Dermis blood vessel endothelial cell (primary cell): Measurements from ENCODE around the gene TMEM120B. TPM values are rescaled to one million over a fixed set of nuclear protein-coding genes. Genes with fewer than 3 reads are reported as not detected.

ENCODE experiments used
- DNase-seq: peaks from one replicate; pipeline ENCODE4 v3.0.0; 2010
- total RNA-seq: library from RNA; depleted of rRNA; stranded (reverse); fragments of >200 nt; gene quantifications from 2 replicates; pipeline ENCODE4 v1.2.3, GENCODE V29; 2014

Gene TMEM120B
- total RNA-seq, 1 donor from 2014 or later, result 4.9 TPM

- DNase-seq, result no peak
These were observed 93.5 kb downstream of the TMEM120B start for GRCh38 chr12:121806009-121806545.

- no peak for DNase-seq
These were observed 94.2 kb downstream of the TMEM120B start for GRCh38 chr12:121806546-121807423.

- DNase-seq, result no peak
These were observed 95.2 kb downstream of the TMEM120B start for GRCh38 chr12:121807642-121808347.

- no peak for DNase-seq
These were observed 96.1 kb downstream of the TMEM120B start for GRCh38 chr12:121808623-121809022.

GRCh38 chr12:121809712-121810116, 97.2 kb downstream of the TMEM120B start:
- DNase-seq, result no peak

- DNase-seq, result no peak
These were observed 97.8 kb downstream of the TMEM120B start for GRCh38 chr12:121810234-121810817.

- no peak for DNase-seq
These were observed 98.4 kb downstream of the TMEM120B start for GRCh38 chr12:121810833-121811433.

GRCh38 chr12:121811434-121812319, 99.1 kb downstream of the TMEM120B start:
- peak; percentile 78 for DNase-seq

- peak; percentile 76 for DNase-seq
These were observed 99.8 kb downstream of the TMEM120B start for GRCh38 chr12:121812320-121812871.

GRCh38 chr12:121812921-121813896, 100.7 kb downstream of the TMEM120B start:
- DNase-seq, result peak; percentile 22

- no peak for DNase-seq
These were observed 101.4 kb downstream of the TMEM120B start for GRCh38 chr12:121813951-121814350.

GRCh38 chr12:121814429-121815119, 102.0 kb downstream of the TMEM120B start:
- DNase-seq, result no peak

GRCh38 chr12:121815263-121815662, 102.7 kb downstream of the TMEM120B start:
- no peak for DNase-seq

- no peak for DNase-seq
These were observed 104.5 kb downstream of the TMEM120B start for GRCh38 chr12:121816925-121817647.

- no peak for DNase-seq
These were observed 105.1 kb downstream of the TMEM120B start for GRCh38 chr12:121817648-121818043.

- DNase-seq, result no peak
These were observed 106.8 kb downstream of the TMEM120B start for GRCh38 chr12:121819212-121819949.

GRCh38 chr12:121820056-121820455, 107.5 kb downstream of the TMEM120B start:
- no peak for DNase-seq
